Measurements from ENCODE around the gene CROCC.
"Not testable (repeated sequence)": the region's sequence is repeated elsewhere in the genome, so short reads cannot be mapped to it uniquely, and the experiment has no call there.

The CROCC gene

DNA sequence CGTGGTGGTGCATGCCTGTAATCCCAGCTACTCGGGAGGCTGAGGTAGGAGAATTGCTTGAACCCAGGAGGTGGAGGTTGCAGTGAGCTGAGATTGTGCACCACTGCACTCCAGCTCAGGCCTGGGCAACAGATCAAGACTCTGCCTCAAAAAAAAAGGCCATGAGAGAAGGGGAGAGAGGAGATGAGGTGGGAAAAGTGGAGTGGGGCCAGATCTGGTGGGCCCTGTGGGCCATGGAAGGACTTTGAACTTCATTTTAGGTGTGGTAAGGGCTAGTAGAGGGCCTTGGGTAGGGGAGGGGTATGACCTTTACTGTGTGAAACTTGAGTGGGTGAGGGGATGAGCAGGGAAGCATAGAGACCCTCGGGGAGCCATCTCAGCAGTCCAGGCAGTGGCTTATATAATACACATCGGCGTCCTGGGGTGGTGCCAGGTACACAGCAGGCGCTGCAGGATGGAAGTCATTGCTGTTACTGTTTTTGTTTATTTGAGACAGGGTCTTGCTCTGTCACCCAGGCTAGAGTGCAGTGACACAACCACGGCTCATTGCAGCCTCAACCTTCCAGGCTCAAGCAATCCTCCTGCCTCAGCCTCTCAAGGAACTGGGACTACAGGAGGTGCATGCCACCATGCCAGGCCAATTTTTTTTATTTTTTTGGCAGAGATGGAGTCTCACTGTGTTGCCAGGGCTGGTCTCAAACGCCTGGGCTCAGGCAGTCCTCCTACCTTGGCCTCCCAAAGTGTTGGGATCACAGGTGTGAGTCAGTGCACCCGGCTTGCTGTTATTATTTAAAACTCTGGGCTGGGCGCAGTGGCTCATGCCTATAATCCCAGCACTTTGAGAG is 5.5 kb upstream of the CROCC start:
- not testable (repeated sequence) for DNase-seq

DNA sequence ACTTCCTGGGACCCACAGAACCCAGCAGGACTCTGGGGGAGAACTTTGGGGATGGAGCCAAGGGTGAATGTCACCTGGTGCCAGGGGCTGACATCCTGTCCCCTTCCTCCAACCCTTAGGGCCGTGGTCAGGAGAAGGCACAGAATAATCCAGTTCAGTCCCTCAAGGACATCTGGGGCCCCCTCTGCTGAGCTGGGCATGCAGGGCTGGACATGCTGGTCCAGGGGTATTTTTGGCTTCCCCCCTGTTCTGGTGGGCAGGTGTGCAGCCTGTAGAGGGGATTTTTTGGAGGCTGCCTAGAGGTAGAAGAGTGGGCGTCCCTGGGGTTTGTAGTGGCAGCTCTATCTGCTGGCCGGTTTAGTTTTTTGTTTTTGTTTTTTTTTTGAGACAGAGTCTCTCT is 3.4 kb upstream of the CROCC start:
- no peak for DNase-seq

DNA sequence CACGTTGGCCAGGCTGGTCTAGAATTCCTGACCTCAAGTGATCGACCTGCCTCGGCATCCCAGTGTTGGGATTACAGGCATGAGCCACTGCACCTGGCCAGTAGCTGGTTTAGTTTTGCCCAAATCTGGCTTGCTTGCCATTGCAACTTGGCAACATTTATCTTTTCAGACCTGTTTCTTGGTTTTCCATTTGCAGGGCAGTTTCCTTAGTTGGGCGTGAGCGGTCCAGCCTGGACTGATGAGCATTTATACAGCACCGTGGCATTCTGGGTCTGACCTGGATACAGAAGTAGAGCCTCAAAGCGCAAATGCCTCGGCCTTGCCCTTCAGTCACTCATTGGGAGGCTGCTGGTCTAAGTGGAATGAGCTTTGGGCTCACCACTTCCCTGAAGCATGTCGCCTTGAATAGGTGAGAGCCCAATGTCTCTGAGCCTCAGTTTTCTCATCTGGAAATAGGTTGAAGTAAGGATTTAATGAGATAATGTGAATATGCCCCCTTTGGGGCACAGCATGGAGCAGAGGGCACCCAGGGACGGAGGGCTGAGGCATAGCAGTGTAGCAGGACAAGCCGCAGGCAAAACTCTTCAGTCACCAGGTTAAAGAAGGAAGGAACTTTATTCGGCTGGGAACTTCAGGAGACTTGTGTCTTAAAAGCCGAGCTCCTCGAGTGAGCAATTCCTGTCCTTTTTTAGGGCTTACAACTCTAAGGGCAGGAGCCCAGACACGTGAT is 2.6 kb upstream of the CROCC start:
- DNase-seq = not testable (repeated sequence)

DNA sequence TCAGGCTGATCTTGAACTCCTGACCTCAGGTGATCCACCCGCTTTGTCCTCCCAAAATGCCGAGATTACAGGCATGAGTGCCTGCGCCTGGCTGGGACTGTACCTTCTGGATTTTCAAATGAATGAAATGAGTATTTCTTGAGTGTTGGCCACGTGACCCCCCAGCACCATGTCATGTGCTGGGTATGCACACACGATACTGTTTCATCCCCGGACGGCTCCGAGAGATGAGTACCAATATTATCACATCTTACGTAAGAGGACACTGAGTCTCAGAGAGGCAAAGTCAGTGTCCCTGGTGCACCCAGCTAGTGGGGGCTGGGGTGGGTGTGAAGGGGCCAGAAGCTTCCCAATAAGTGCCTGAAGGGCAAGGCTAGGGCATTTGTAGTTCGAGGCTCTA is 780 bp upstream of the CROCC start:
- DNase-seq = no peak

DNA sequence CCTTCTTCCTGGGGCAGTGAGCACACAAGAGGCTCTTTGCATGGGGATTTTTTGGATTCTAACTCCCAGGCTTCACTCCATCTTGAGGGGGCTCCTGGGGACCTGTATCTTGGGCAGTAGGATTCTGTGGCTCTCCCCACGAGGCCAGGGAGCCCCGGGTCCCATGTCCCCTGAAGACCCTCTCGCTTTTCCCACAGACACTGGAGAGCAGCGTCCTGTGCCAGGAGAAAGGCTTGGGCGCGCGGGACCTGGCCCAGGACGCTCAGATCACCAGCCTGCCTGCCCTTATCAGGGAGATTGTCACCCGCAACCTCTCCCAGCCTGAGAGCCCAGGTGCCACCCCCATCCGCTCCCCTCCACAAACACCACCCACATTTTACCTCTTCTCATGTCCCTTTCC is 735 bp downstream of the CROCC start:
- no peak for DNase-seq

DNA sequence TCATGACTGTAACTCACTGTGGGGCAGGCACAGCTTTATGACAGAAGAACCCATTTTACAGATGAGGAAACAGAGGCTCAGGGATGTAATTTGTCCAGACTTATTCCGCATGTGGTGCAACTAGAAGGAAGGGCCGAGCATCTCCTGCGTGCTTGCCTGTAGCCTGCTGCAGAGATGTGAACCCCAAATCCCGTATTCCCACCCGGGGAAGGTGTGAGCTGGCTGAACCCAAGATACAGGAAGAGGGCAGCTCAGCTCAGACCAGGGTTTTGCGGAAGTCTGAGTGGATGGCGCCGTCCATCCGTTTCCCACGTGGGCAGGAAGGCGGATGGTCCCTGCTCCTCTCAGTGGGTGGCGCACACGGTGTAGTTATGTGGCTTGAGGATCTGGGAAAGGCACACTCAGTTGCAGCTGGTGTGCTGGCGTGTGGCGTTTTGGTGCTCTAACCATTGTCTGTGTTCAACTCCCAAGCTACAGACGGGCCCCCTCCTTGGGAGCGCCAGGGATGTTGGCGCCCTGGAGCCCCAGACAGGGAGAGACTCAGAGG is 1.2 kb downstream of the CROCC start:
- DNase-seq = no peak

DNA sequence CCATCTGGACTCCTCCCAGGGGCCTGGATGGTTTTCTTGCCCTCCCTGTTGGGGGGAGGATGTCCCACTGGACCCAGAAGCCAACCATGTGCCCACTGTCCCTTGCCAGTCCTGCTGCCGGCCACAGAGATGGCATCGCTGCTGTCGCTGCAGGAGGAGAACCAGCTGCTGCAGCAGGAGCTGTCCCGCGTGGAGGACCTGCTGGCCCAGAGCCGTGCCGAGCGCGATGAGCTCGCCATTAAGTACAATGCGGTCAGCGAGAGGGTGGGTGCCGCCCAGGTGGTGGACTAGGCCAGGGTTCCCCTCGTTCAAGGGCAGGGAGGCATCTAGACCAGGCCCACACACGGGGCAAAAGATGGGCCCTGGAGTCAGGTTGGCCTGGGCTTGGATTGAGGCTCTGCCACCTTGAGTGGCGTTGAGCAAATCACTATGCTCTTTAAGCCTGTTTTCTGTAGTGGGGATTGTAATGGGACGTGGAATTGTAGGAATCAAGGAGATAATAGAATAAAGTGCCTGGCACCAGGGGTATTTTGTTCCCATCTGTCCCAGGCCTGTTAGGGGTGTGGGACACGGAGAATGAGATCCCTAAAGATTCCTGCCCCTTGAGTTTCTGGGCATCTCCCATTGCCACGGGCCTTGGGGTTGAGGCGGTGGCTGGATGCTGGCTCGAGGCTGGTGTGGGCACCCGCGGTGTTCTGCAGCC is 2.6 kb downstream of the CROCC start:
- DNase-seq = no peak

DNA sequence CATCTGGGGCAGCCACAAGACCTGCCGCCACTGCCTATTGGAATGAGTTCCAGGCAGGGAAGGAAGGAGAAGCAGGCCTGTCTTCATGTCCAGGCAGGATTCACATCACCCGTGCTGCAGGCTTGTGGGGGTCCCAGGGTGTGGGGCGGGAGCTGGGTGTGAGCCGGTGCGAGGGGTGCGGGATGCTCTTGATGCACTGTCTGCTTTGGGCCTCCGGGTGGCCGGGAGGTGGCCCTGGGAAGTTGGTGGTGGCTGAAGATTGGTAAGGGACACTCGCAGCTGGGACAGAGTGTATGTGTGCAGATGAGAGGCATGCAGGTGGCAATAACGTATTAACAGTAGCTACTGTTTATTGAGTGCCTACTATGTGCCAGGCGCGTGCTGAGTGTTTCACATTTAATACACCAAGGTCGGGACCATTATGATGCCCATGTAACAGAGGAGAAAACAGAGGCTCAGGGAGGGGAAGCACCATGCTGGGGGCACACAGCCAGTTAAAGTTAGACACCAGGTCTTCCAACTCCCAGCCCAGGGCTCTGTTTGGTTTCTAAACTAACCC is 3.3 kb downstream of the CROCC start:
- no peak for DNase-seq

DNA sequence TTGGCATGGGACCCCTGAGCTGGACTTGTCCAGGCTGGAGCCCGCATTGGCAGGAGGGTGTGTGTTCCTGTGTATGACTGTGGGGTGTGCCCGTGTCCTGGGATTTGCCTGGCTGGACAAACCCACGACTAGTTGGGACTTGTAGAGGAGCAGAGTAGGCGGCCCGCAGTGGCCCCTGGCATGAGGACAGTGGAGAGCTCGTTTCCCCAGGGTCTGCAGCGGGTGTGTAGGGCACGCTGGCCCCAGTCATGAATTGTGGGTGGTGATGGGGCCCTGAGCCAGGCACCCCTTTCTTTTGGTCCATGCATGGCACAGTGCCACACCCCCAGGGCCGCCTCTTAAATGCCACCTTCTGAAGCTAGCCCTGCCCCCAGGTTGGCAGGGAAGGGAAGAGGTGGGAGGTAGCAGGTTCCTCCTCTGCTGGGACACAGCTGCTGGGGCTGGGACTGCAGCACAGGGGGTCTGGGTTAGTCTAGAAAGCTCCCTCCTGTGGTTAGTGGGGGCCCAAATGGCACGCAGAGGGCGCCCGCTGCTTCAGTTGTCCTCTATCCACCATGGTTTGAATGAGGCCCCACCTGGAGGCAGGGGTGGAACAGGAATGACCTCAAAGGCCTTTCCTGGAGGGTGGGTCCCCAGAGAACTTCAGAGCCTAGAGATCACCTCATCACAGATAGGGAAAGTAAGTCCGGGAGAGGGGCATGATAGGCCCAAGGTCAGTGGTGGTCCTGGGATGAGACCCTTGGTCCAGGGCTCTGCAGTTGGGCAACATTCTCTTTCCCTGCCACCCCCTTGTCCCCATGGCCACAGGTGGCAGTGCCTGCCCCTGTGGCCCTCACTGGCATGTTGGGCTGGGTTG is 4.1 kb downstream of the CROCC start:
- DNase-seq = no peak

DNA sequence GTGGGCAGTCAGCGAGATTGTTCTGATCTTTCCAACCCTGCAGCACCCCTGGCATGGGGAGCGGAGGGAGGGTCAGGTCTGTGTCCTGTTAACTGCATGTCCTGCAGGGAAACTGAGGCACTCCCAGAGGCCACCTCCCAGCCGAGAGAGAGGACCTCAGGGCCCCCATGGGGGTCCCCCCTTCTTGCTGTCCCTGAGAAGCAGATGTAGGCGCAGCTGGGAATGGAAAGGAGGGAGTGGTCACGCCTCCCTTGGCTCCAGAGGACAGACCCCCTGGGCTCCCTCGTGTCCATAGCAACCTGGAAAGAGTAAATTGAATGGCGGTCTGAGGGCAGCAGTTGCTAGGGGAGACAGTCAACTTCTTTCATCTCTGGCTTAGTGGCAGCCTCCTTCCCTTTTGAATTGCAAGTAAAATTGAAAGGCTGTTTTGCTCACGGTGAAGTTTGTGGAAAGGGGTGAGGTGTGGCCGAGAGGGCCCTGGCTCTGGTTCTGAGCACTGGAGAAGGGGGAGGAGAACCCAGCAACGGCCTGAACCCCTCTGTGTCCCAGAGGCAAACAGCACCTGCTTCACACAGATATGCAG is 4.9 kb downstream of the CROCC start:
- DNase-seq = no peak

DNA sequence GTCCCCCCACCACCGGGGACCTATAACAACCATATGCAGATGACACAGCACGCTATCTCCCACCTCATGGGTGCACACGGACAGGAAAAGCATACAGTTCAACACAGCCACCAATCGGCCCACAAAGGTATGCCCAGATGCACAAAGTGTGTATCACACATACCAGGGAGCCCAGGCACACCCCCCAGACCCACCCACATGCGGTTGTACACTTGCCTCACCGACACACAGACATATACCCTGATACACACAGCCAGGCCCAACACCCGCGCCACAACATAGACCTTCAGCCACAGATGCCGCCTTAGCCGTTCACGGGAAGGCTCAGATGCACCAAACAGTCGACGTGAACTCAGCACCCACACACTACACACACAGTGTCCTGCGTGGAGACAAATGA is 5.5 kb downstream of the CROCC start:
- no peak for DNase-seq

DNA sequence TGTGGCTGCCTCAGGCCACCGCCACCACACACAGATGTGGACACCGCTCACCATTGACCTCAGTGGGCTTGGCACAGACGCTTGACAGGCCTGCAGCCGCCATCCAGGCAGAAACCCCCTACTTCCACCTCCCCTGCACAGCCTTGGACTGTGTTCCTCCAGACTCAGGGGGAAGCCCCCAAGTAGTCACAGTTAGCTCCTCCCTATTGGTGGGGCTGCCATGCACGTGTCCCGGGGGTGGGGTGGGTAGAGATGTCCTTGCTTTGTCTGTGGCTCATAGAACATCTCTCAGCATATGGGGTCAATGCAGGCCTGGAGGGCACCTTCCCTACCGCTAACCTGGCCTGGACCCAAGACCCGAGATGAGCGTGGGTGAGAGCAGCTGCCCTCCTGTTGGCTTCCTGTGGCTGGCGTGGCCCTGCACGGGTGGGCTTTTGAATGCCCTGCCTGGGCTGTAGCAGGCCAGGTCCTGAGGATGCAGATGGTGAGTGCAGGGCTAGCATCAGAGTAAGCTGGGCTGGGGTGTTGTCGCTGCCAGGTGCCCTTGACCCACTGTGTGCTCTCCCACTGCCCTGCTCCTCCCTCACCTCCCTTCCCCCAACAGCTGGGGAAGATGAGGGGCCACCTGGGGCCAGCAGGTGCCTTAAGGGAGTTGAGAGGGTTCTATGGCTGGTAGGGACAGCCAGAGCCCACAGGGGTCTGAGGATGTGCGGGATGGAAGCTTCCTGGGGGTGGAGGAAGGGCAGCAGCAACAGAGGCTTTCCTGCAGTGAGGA is 6.2 kb downstream of the CROCC start:
- DNase-seq = no peak

DNA sequence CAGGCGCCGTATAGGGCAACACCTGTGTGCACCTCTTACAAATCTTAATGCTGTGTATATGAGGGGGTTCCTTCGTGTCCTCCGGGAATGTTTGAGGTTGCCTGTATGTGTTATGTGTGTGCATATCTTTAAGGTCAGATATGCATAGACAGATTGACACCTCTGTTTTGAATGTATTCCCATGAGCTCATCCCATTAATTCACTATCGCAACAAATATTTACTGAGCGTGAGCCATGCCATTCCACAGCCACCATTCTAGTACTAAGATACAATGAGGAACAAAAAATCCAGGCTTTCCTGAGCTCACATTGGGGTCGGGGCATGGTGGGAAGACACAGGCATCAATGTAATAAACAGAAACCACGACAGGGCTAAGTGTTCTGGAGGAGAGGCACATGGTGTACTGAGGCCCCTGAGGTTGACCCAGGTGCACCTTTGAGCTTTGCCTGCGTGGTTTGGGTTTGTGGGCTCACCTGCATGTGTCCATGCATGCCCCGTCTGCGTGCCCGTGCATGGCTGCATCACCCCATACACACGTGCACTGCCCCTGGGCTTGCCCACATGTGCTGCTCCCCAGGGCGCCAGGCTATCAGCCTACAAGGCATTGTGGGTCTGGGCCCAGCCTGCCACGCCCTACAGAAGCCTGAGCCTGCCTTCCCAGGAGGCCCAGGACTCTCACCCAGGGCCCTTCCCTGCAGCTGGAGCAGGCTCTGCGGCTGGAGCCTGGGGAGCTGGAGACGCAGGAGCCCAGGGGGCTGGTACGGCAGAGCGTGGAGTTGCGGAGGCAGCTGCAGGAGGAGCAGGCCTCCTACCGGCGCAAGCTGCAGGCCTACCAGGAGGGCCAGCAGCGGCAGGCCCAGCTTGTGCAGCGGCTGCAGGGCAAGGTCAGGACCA is 7.7 kb downstream of the CROCC start:
- DNase-seq = not testable (repeated sequence)

DNA sequence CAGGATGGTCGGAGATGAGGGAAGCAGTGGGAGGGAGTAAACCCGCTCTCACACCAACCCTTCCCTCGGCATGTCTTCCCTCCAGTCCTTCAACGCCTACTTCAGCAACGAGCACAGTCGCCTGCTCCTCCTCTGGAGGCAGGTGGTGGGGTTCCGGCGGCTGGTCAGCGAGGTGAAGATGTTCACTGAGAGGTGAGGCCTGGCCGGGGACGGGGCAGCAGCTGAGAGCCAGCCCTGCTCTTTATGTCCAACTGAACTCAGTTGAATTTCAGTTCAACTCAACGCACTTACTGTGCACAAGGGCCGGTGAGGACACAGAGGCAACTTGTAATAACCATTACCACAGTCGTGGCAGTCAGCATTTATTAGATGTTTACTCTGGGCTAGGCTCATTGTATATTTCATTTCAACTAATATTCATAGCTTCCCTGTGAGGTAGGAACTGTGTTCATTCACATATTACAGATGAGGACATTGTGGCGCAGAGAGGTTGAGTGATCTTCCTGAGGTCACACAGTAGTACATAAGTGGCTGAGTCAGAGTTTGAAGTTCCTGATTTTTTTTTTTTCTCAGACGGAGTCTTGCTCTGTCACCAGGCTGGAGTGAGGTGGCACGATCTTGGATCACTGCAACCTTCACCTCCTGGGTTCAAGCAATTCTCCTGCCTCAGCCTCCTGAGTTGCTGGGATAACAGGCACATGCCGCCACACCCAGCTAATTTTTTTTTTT is 9.6 kb downstream of the CROCC start:
- DNase-seq = not testable (repeated sequence)

DNA sequence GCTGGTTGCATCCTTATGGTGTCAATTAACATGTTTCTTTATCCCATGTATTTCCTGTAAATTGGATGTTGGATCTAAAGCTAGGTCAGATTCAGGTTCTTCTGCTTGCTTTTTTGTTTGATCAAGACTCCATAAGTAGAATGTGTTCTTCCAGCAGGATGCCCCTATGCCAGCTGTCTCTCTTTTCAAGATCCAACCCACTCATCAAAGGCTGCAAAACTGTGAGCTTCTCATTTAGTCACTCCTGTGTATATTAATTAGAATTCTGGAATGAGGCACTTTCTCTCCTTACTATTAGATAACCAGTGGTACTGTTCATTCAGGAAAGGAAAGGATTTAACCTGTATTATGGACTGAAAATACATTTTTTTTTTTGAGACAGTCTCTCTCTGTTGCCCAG is 12.2 kb downstream of the CROCC start:
- not testable (repeated sequence) for DNase-seq

DNA sequence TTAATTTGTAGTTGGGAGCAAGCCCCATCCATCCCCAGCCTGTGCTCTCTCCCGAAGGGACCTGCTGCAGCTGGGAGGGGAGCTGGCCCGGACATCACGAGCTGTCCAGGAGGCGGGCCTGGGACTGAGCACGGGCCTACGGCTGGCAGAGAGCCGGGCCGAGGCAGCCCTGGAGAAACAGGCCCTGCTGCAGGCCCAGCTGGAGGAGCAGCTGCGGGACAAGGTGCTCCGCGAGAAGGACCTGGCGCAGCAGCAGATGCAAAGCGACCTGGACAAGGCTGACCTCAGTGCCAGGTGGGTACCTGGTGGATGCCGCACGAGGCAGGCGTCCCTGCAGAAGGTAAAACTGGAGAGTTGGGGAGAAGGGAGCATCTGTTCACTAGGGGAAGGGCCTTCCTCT is 14.8 kb downstream of the CROCC start:
- DNase-seq = not testable (repeated sequence)

DNA sequence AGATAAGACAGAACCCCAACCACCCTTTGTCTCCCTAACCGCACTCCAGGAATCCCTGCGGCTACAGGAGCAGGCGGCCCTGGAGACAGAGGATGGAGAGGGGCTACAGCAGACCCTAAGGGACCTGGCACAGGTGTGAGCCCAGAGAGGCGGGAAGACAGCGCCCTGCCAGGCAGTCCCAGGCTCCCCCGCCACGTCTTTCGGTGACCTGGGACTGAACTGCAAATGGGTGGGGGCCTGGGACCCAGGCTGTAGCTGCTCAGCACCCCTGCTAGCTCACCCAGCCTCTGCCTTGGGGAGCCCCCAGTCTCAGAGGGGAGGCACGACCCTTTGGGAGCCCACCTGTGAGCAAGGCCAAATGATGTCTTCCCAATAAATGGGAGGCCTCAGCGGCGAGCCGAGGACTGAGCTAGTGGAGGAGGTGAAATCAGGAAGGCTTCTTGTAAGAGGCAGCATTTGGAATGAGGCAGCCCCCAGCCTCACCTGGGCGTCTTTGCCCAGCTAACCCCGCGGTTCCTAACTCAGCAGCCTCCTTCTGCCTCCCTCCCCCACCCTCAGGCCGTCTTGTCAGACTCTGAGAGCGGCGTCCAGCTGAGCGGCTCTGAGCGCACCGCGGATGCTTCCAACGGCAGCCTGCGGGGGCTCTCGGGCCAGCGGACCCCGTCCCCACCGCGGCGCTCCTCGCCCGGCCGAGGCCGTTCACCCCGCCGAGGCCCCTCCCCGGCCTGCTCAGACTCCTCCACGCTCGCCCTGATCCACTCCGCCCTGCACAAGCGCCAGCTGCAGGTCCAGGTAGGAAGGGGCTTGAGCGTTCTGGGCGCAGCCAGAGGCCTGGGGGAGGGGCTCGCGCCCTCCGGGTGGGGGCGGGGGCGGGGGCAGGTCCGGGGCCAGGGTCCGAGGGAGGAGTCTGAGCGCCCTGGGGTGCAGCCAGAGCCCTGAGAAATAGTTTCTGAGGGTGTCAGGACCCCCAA is 16.9 kb downstream of the CROCC start:
- DNase-seq = no peak
